ENCODE results near the gene USP36. TPM values are rescaled to one million over a fixed set of nuclear protein-coding genes. Genes with fewer than 3 reads are reported as not detected.

USP36 gene
- total and polyA plus RNA-seq, 4 donors = 8.0 to 20.7 (median 10.5) TPM

- no peak overlapping the region for H3K27ac ChIP-seq (ENCODE audit: low read depth in 1 of 2, low read length in 2 of 2)
- DNase-seq (ENCODE audit: low spot score) = no peak
- WGBS = 93% methylated on average over 12 of the region's 12 CpGs
- no peaks in the 10 kb centered on the region for H3K36me3 ChIP-seq (ENCODE audit: control insufficient read depth in 4 of 4, insufficient read depth in 3 of 4, low read depth in 1 of 4, low read length in 3 of 4)
- no peaks in the 10 kb centered on the region for H3K9me3 ChIP-seq (ENCODE audit: control insufficient read depth in 4 of 4, low read length in 3 of 4)
- no peak overlapping the region for H3K4me3 ChIP-seq (ENCODE audit: low read depth in 1 of 3, low read length in 3 of 3)
- no peak for TF ChIP-seq FOXA1 (IDR thresholded peaks at IDR 0.05)
- no peak for TF ChIP-seq HNF4G (IDR thresholded peaks at IDR 0.05)
- TF ChIP-seq NR2F2 (IDR thresholded peaks at IDR 0.05) = no peak
- TF ChIP-seq MAX (IDR thresholded peaks at IDR 0.05) = no peak
- H3K27me3 ChIP-seq (ENCODE audit: control insufficient read depth in 4 of 4, insufficient read depth in 4 of 4, low read length in 3 of 4) = no peaks in the 10 kb centered on the region
- peaks cover 0 to 13% (median 8%) of the 10 kb centered on the region in 4 donors for H3K4me1 ChIP-seq (ENCODE audit: control insufficient read depth in 4 of 4, insufficient read depth in 4 of 4, low read length in 3 of 4)
- H3K9ac ChIP-seq (ENCODE audit: low read depth in 1 of 2, low read length in 2 of 2) = no peak overlapping the region
Measured at GRCh38 chr17:78886954-78887353, 46.3 kb upstream of the USP36 start.

GRCh38 chr17:78885956-78886355 is 45.3 kb upstream of the USP36 start:
- no peak overlapping the region for H3K27ac ChIP-seq (ENCODE audit: low read depth in 1 of 2, low read length in 2 of 2)
- H3K36me3 ChIP-seq (ENCODE audit: control insufficient read depth in 4 of 4, insufficient read depth in 3 of 4, low read depth in 1 of 4, low read length in 3 of 4) = no peaks in the 10 kb centered on the region
- TF ChIP-seq MAX (IDR thresholded peaks at IDR 0.05) (no peak), EGR1 (IDR thresholded peaks at IDR 0.05; ENCODE audit: low read depth in 2 of 2) (no peak)
- no peak overlapping the region for H3K9ac ChIP-seq (ENCODE audit: low read depth in 1 of 2, low read length in 2 of 2)
- DNase-seq (ENCODE audit: low spot score) = no peak
- H3K4me1 ChIP-seq (ENCODE audit: control insufficient read depth in 4 of 4, insufficient read depth in 4 of 4, low read length in 3 of 4) = peaks cover 0 to 13% (median 8%) of the 10 kb centered on the region in 4 donors
- 86% methylated on average over 8 of the region's 8 CpGs for WGBS
- H3K27me3 ChIP-seq (ENCODE audit: control insufficient read depth in 4 of 4, insufficient read depth in 4 of 4, low read length in 3 of 4) = no peaks in the 10 kb centered on the region
- no peak overlapping the region for H3K4me3 ChIP-seq (ENCODE audit: low read depth in 1 of 3, low read length in 3 of 3)
- H3K9me3 ChIP-seq (ENCODE audit: control insufficient read depth in 4 of 4, low read length in 3 of 4) = no peaks in the 10 kb centered on the region

GRCh38 chr17:78884876-78885667 is 44.5 kb upstream of the USP36 start:
- Histone ChIP-seq H3K4me3 (ENCODE audit: low read depth in 1 of 3, low read length in 3 of 3) (no peak overlapping the region), H3K27ac (ENCODE audit: low read depth in 1 of 2, low read length in 2 of 2) (no peak overlapping the region), H3K9me3 (ENCODE audit: control insufficient read depth in 4 of 4, low read length in 3 of 4) (no peaks in the 10 kb centered on the region), H3K4me1 (ENCODE audit: control insufficient read depth in 4 of 4, insufficient read depth in 4 of 4, low read length in 3 of 4) (peaks cover 0 to 13% (median 8%) of the 10 kb centered on the region in 4 donors), H3K9ac (ENCODE audit: low read depth in 1 of 2, low read length in 2 of 2) (no peak overlapping the region), H3K36me3 (ENCODE audit: control insufficient read depth in 4 of 4, insufficient read depth in 3 of 4, low read depth in 1 of 4, low read length in 3 of 4) (no peaks in the 10 kb centered on the region), H3K27me3 (ENCODE audit: control insufficient read depth in 4 of 4, insufficient read depth in 4 of 4, low read length in 3 of 4) (no peaks in the 10 kb centered on the region)
- TF ChIP-seq SP1 (IDR thresholded peaks at IDR 0.05) = no peak
- TF ChIP-seq GABPA (IDR thresholded peaks at IDR 0.05 in 1 of 2, conservative IDR thresholded peaks at IDR 0.05 in 1 of 2) = no peak
- TF ChIP-seq ATF3 (IDR thresholded peaks at IDR 0.05) = no peak
- TF ChIP-seq FOXA1 (IDR thresholded peaks at IDR 0.05) = no peak
- TF ChIP-seq HNF4A (conservative IDR thresholded peaks at IDR 0.05) = no peak
- no peak for TF ChIP-seq RAD21 (IDR thresholded peaks at IDR 0.05)
- TF ChIP-seq CTCF (IDR thresholded peaks at IDR 0.05; ENCODE audit: low read depth, low read length, missing input control) = no peak
- no peak for TF ChIP-seq ZBTB33 (IDR thresholded peaks at IDR 0.05)
- no peak for TF ChIP-seq JUND (IDR thresholded peaks at IDR 0.05)
- TF ChIP-seq REST (IDR thresholded peaks at IDR 0.05) = no peak
- TF ChIP-seq HNF4G (IDR thresholded peaks at IDR 0.05) = no peak
- WGBS = 90% methylated on average over 24 of the region's 24 CpGs
- DNase-seq (ENCODE audit: low spot score) = no peak
